Activated T-cell treated with anti-CD3 and anti-CD28 coated beads for 24 hours (primary cell): ENCODE data around the gene SEBOX.

ENCODE experiments used
- DNase-seq: peaks from one replicate; pipeline ENCODE4 v3.0.0-alpha.2; 2020; ENCODE audit warnings: low read depth

Gene SEBOX

GRCh38 chr17:28364665-28365363 is at the start of gene SEBOX:
SEBOX (minus strand) TSS chr17:28365199; CDS start chr17:28365151, 48 bp downstream.
- DNase-seq, result no peak

- no peak for DNase-seq
Measured at GRCh38 chr17:28413804-28414203, 48.8 kb upstream of the SEBOX start.

GRCh38 chr17:28412099-28412498 is 47.1 kb upstream of the SEBOX start:
- DNase-seq, result no peak

- DNase-seq, result no peak
Measured at GRCh38 chr17:28407974-28408306, 42.9 kb upstream of the SEBOX start.

- DNase-seq, result no peak
Measured at GRCh38 chr17:28407130-28407973, 42.4 kb upstream of the SEBOX start.

- no peak for DNase-seq
Measured at GRCh38 chr17:28406473-28406814, 41.4 kb upstream of the SEBOX start.

- peak; percentile 55 for DNase-seq
Measured at GRCh38 chr17:28405632-28406472, 40.9 kb upstream of the SEBOX start, which contains the start of gene SLC46A1. SLC46A1 (minus strand) TSS chr17:28406212; CDS start chr17:28406114, 98 bp downstream.

GRCh38 chr17:28404812-28405570 is 40.0 kb upstream of the SEBOX start:
- no peak for DNase-seq

GRCh38 chr17:28404461-28404811 is 39.4 kb upstream of the SEBOX start:
- DNase-seq, result no peak

- DNase-seq, result no peak
Measured at GRCh38 chr17:28404007-28404406, 39.0 kb upstream of the SEBOX start.

- DNase-seq, result no peak
Measured at GRCh38 chr17:28402844-28403243, 37.8 kb upstream of the SEBOX start.

- no peak for DNase-seq
Measured at GRCh38 chr17:28402224-28402630, 37.2 kb upstream of the SEBOX start.

- DNase-seq, result no peak
Measured at GRCh38 chr17:28399808-28400207, 34.8 kb upstream of the SEBOX start.

- no peak for DNase-seq
Measured at GRCh38 chr17:28398280-28398981, 33.4 kb upstream of the SEBOX start.

GRCh38 chr17:28397687-28398279 is 32.8 kb upstream of the SEBOX start:
- DNase-seq, result no peak

GRCh38 chr17:28397275-28397674 is 32.3 kb upstream of the SEBOX start:
- DNase-seq, result no peak

GRCh38 chr17:28396635-28397239 is 31.7 kb upstream of the SEBOX start:
- no peak for DNase-seq

- no peak for DNase-seq
Measured at GRCh38 chr17:28395968-28396367, 31.0 kb upstream of the SEBOX start.

GRCh38 chr17:28395426-28395825 is 30.4 kb upstream of the SEBOX start:
- DNase-seq, result no peak

- DNase-seq, result no peak
Measured at GRCh38 chr17:28394337-28395116, 29.5 kb upstream of the SEBOX start.
